ENCODE results near the gene KCNC3. TPM values are rescaled to one million over a fixed set of nuclear protein-coding genes. Genes with fewer than 3 reads are reported as not detected.

Gene KCNC3
- total RNA-seq, 1 experiment from 2014 or later, result 0.74 TPM

DNA sequence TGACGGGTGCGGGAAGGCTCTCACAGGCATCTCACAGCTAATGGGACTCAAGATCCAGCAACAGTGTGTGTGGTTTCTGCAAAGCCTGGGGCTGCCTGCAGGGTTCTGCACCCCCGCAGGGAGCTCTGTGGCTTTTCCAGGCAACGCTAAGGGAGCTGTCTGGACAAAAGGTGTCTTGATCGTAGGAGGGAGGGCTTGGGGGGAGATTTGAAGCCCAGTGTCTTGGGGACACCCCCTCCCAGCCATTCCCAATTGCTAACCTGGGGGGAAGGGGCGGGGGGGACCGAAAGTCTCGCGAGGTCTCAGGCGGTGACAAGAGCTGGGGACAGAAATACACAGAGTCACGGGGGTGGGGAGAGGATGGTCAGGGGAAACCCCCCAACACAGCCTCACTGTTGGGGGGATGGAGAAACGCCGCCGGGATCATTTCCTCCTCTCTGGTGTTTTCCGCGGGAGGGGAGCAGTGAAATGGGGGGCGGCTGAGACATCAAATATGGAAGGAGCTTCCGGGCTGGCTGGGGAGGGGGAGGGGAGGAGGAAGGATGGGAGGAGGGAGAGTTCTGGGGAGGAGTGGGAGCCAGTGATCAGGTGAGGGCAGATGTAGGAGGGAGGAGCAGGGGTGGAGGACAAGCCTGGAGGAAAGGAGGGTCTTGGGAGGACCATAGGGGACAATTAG lies 13.3 kb downstream of the KCNC3 start:
- in situ Hi-C loops (cut with HindIII; ENCODE audit: low pct_unique_long_range_greater_than_20kb, low sequenced_read_pairs), result no loop called here
- peak; percentile 67 for DNase-seq (ENCODE audit: low read depth)

- DNase-seq (ENCODE audit: low read depth), result no peak
- in situ Hi-C loops (cut with HindIII; ENCODE audit: low pct_unique_long_range_greater_than_20kb, low sequenced_read_pairs), result no loop called here
These were observed 14.2 kb downstream of the KCNC3 start for GRCh38 chr19:50314724-50315708.

DNA sequence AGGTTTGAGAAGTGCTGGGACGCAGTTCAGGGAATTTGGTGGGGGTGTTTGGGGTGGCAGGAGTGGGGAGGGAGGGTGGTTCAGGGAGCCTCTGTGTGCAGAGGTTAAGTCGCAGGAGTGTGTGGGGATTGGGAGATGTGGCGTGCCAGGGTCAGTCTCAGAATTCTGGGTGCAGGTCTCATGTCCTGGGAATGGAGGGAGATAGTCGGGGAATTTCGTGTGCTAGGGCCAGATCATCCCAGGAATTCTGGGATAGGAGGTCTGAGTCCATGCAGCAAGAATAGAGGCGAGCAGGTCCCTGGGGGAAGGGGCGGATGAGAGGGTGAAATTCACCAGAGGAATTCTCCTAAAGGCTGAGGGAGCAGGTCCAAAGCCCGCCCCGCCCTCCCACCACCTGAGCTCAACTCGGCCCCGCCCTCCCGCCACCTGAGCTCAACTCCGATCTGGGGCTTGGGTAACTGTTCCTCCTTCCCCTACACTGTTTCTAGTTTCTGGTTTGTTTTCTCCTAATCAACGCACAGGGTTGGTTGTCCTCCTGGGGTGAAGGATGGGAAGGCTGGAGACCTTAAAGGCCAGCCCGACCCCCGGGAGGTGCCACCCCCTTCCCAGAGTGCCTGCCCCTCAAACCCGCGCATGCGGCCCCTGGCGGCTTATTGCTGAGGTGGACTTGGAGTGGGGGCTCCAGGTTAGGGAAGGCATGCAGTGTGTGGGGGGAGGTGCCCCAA lies 15.2 kb downstream of the KCNC3 start:
- in situ Hi-C loops (cut with HindIII; ENCODE audit: low pct_unique_long_range_greater_than_20kb, low sequenced_read_pairs), result no loop called here

DNA sequence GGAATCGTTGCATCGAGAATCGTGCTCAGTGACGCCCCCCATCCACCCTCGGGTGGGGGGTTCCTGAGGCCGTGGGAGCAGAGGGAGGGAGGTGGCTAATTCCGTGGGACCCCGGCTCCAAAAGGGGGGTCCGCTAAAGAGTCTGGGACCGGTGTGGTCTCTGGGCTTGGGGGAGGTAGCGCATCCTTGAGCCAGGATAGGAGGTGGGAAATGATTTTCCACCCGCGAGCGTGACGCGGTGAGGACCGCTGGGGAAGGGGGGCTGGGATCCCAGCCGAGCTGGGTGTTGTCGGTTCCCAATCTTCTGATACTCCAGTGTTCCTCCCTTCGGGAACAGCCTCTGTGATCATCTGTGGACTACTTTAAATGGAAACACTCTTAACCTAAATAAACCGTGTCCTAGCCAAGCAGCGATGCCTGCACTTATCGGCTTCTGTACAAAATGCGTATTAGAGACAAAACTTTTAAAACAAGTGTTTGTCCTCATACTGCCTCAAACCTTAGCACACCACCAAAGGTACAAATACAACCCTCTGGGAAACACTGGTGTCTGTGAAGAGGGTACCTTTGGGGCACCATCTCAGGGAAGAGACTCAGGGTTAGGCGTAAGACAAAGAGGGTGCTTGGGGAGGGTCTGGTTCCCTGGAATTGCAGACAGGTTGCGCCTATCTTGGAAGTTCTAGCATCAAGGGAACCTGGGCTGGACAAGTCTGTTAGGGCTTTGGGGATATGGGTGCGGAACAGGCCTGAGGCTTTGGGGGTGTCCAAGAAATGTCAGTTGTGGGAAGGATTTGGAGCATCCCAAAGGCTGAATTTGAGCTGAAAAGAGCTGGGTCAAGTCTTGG lies 16.0 kb downstream of the KCNC3 start:
- in situ Hi-C loops (cut with HindIII; ENCODE audit: low pct_unique_long_range_greater_than_20kb, low sequenced_read_pairs), result no loop called here
- no peak for DNase-seq (ENCODE audit: low read depth)

More for the DNA sequence above, 15.2 kb downstream of the KCNC3 start:
- no peak for DNase-seq (ENCODE audit: low read depth)

- in situ Hi-C loops (cut with HindIII; ENCODE audit: low pct_unique_long_range_greater_than_20kb, low sequenced_read_pairs), result no loop called here
- DNase-seq (ENCODE audit: low read depth), result peak; percentile 56
These were observed 17.2 kb downstream of the KCNC3 start for GRCh38 chr19:50311723-50312635.

DNA sequence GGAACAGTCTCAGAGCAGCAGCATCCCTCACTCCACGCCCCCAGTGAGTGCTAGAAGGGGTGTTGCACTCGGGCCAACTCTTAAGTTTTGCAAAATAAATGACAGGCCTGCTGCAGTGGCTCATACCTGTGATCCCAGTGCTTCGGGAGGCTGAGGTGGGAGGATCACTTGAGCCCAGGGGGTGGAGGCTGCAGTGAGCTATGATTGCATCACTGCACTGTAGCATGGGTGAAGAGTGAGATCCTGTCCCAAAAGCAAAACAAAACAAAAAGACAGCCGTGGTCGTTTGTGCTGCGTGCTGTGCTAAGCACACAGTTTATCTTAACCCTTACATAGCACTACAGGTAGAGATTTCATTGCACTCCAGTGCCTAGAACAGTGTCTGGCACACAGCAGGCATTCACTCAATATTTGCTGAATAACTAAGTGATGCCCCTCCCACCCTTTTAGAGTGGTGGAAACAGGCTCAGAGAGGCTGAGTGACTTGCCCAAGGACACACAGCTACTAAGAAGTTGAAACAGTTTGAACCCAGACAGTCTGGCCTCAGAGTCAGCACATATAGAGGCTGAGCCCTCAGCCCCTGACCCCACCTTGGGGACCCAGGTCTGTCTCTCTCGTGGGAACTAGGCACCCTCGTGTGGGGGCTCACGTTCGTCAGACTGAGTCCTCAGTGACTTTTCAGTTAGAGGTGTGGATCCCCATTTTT lies 18.3 kb downstream of the KCNC3 start:
- no peak for DNase-seq (ENCODE audit: low read depth)
- in situ Hi-C loops (cut with HindIII; ENCODE audit: low pct_unique_long_range_greater_than_20kb, low sequenced_read_pairs), result no loop called here

- in situ Hi-C loops (cut with HindIII; ENCODE audit: low pct_unique_long_range_greater_than_20kb, low sequenced_read_pairs), result no loop called here
These were observed 19.6 kb downstream of the KCNC3 start for GRCh38 chr19:50309396-50310125.

DNA sequence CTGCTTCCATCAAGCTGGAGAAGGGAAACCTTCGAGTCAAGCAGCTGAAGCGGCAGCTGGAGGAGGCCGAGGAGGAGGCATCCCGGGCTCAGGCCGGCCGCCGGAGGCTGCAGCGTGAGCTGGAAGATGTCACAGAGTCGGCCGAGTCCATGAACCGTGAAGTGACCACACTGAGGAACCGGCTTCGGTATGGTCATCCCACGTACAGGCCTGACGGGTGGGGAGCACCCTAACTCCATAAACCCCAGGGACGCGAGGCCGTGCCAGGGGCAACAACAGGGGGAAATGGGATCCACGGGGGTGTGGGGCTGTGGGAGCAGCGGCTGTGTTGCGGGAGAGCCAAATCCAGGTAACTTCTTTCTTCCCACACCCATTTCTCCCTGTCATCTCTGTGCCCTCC lies 20.2 kb downstream of the KCNC3 start:
- DNase-seq (ENCODE audit: low read depth), result no peak
- in situ Hi-C loops (cut with HindIII; ENCODE audit: low pct_unique_long_range_greater_than_20kb, low sequenced_read_pairs), result no loop called here

More at GRCh38 chr19:50309396-50310125, 19.6 kb downstream of the KCNC3 start:
- DNase-seq (ENCODE audit: low read depth), result no peak

DNA sequence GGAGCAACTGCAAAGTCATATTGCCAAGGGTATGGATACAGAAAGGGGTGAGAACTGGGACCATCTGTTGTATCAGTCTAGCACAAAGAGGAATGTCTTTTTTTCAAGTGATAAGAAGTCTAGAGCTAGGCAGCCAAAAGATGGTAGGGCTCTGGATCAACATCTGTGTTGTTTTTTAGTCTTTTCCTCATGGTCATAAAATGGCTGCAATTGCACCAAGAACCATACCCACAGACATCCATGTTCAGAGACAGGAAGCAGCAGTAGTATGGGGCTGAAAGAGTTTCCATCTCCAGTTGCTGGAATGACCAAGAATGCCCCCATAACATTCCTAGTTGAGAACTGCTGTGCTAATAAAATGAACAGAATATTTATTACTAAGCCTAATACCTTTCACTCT lies 25.6 kb downstream of the KCNC3 start:
- in situ Hi-C loops (cut with HindIII; ENCODE audit: low pct_unique_long_range_greater_than_20kb, low sequenced_read_pairs), result no loop called here

GRCh38 chr19:50301607-50301971 lies 27.6 kb downstream of the KCNC3 start:
- in situ Hi-C loops (cut with HindIII; ENCODE audit: low pct_unique_long_range_greater_than_20kb, low sequenced_read_pairs), result no loop called here
- DNase-seq (ENCODE audit: low read depth), result no peak

More for the DNA sequence above, 25.6 kb downstream of the KCNC3 start:
- DNase-seq (ENCODE audit: low read depth), result no peak

- DNase-seq (ENCODE audit: low read depth), result peak; percentile 74
- in situ Hi-C loops (cut with HindIII; ENCODE audit: low pct_unique_long_range_greater_than_20kb, low sequenced_read_pairs), result no loop called here
These were observed 28.2 kb downstream of the KCNC3 start for GRCh38 chr19:50300814-50301606.

DNA sequence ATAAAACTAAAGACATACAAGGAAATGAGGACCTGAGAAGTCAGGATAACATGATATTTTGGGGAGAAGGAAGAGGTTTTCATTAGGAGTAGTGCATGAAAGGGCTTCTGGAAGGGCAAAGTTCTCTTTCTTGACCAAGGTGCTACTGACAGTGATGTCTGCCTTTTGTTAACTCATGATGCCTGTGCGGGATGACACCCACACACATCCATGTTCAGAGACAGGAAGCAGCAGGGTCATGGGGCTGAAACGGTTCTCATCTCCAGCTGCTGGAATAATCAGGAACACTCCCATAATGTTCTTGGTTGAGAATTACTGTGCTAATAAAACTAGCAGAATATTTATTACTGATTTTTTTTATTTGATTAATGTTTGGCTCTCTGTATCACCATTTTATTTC lies 29.1 kb downstream of the KCNC3 start:
- in situ Hi-C loops (cut with HindIII; ENCODE audit: low pct_unique_long_range_greater_than_20kb, low sequenced_read_pairs), result no loop called here
- DNase-seq (ENCODE audit: low read depth), result no peak

GRCh38 chr19:50293263-50294004 lies 35.7 kb downstream of the KCNC3 start:
- in situ Hi-C loops (cut with HindIII; ENCODE audit: low pct_unique_long_range_greater_than_20kb, low sequenced_read_pairs), result no loop called here
- no peak for DNase-seq (ENCODE audit: low read depth)

GRCh38 chr19:50292216-50292827 lies 36.9 kb downstream of the KCNC3 start:
- no peak for DNase-seq (ENCODE audit: low read depth)
- in situ Hi-C loops (cut with HindIII; ENCODE audit: low pct_unique_long_range_greater_than_20kb, low sequenced_read_pairs), result no loop called here

Measured in Caki2 (cell line).